Left cardiac atrium (tissue), 4 donors: Measurements from ENCODE around the gene GIMD1. TPM values are rescaled to one million over a fixed set of nuclear protein-coding genes. Genes with fewer than 3 reads are reported as not detected.

Experiments
- ATAC-seq, 2 donors: fragments of 200-7000 bp; cut with Tn5 transposase; one replicate each; pipeline ENCODE4 v1.9.1; 2020; ENCODE audit warnings: mild to moderate bottlenecking in 2 of 2, moderate library complexity in 2 of 2
- DNase-seq: peaks from one replicate; pipeline ENCODE4 v3.0.0-alpha.2; 2020
- intact Hi-C, 2 donors: fragments of 100-400 bp; cut with DNase I; formaldehyde crosslinking; loops; one replicate each; pipeline versions ENCODE4 v1.14.1 to v1.15.1; 2022 to 2023
- total RNA-seq, 2 donors: library from RNA; stranded (reverse); fragmentation: NEBNext Ultra II Directional; extraction: Animal tissue kit (Norgen Biotek cat#: 25700); gene quantifications; one replicate each; pipeline ENCODE4 v1.2.1, GENCODE V29; 2021
- donor health status: DM: no; HTN: yes; CAD: no.
- donor health status: DM: no; HTN: yes; CAD: no; lungs with severe emphysema.
- donor health status: DM: yes; HTN: yes; CAD: no.
- donor health status: Dilated cardiomyopathy.

Gene GIMD1
- total RNA-seq, 2 donors from 2014 or later, result not detected

DNA sequence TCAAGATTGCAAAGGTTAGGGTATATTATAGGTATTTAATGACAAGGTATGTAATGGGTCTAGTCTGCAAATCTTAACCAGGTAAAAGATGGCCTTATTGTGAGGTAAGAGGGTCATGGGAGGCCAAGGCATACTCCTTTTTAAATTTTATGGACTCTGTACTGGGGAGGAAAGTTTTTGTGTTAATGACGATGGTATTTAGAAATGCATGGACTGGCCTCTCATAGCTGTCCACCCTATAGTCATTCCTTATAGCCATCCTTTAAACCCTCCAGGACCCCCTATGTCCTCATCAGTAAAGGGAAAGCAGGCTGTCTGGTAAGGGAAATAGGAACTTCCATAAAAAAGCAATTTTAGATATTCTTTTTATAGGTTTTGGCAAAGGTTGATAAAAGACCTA is 50.8 kb downstream of the GIMD1 start:
- no peak for DNase-seq
- intact Hi-C loops, result no loop called here
- no peak for ATAC-seq

- DNase-seq, result no peak
- intact Hi-C loops, result no loop called here
- ATAC-seq, result no peak
Measured at GRCh38 chr4:106316773-106317409, 51.7 kb downstream of the GIMD1 start.

- peak; percentile 97 to 98 for ATAC-seq
Measured at GRCh38 chr4:106315968-106316772, 52.4 kb downstream of the GIMD1 start, which contains the start of the genes AIMP1 and TBCK. Gene AIMP1, plus strand, starts transcription at chr4:106316550. Its CDS starts 8,460 bp downstream, at chr4:106325010. Gene TBCK, minus strand, starts transcription at chr4:106316209. Its CDS starts 7,249 bp downstream, at chr4:106308960.

GRCh38 chr4:106315476-106315967 is 53.1 kb downstream of the GIMD1 start:
- peak; percentile 5 to 21 for ATAC-seq

More at GRCh38 chr4:106315968-106316772, 52.4 kb downstream of the GIMD1 start, which contains the start of the genes AIMP1 and TBCK:
- intact Hi-C loops, result no loop called here
- peak; percentile 91 for DNase-seq

DNA sequence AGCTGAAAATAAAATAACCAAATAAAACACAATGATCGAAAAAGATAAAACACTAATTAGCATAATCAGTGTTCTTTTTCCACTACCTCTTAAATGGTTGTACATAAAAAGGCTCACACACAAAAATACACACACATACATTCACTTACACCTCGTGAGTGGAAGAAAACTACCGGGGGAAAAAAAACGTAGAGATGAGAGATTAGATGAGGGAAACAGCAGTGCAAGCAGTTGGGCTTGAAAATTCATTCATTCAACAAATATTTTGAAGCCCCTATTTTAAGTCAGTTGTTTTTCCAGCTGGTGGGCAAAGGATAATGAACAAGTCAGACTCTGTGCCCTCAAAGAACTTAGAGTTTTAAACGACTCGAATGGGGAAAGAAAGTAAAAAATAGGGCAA is 53.6 kb downstream of the GIMD1 start:
- DNase-seq (no peak), ATAC-seq (no peak)
- intact Hi-C loops, result no loop called here

More at GRCh38 chr4:106315476-106315967, 53.1 kb downstream of the GIMD1 start:
- DNase-seq, result no peak
- intact Hi-C loops, result no loop called here

- DNase-seq (no peak), ATAC-seq (no peak)
- intact Hi-C loops, result no loop called here
Measured at GRCh38 chr4:106312997-106313522, 55.5 kb downstream of the GIMD1 start.

DNA sequence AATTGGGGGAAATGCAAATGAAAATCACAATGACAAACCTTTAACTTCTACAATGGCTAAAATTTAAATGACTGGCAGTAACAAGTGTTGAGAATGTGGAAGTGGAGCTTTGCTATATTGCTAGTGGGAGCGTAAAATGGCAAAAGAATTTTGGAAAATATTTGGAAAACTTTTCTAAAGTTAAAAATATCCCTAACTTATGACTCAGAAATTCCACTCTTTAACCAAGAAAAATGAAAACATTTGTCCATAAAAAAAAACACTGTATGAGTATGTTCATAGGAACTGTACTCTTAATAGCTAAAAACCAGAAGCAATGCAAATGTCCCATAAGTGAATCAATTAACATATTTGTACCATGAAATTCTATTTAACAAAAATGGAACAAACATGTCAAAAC is 56.2 kb downstream of the GIMD1 start:
- no peak for ATAC-seq
- DNase-seq, result no peak
- intact Hi-C loops, result no loop called here

Other genes starting within 250 kb of the GIMD1 start
- gene TBCK, start 52.6 kb downstream of the GIMD1 start, total RNA-seq, result 10 to 100 TPM; 19.4 to 22.8 TPM
- gene AIMP1, start 52.2 kb downstream of the GIMD1 start, total RNA-seq, result 10 to 100 TPM; 35.6 to 40.7 TPM